ENCODE measurements around the gene MAP2K5.

MAP2K5 gene

DNA sequence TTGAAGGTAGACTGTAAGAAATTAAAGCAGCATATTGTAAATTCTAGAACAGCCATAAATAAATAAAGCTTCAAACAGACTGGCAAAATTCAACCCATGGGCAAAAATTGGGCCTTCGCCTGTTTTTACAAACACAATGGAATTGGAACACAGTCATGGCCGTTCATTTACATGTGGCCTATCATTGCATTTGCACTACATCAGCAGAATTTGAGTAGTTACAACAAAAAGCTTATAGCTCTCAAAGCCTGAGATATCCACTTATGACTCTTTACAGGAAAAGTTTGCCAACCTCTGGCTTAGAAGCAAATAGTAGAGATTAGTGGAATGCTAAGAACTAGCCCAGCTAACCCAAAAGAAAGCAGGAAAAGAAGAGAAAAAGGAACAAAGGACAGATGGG is 143.2 kb downstream of the MAP2K5 start:
- Histone ChIP-seq H3K27ac (no peak overlapping the region), H3K9me3 (ENCODE audit: low read depth, low read length) (peaks cover 10% of the 10 kb centered on the region), H3K9ac (ENCODE audit: insufficient read length) (no peak overlapping the region), H3K4me3 (no peak overlapping the region), H3K36me3 (ENCODE audit: insufficient read depth, low read length) (no peaks in the 10 kb centered on the region)
- no peak for DNase-seq (ENCODE audit: low read depth, low spot score)
- TF ChIP-seq POLR2AphosphoS5 (IDR thresholded peaks at IDR 0.05; ENCODE audit: borderline replicate concordance, low read depth, low read length) (no peak), FOXP2 (optimal IDR thresholded peaks at IDR 0.05; ENCODE audit: control extremely low read depth, extremely low read length, insufficient read depth) (no peak), EZH2 (IDR thresholded peaks at IDR 0.05) (no peak)

DNA sequence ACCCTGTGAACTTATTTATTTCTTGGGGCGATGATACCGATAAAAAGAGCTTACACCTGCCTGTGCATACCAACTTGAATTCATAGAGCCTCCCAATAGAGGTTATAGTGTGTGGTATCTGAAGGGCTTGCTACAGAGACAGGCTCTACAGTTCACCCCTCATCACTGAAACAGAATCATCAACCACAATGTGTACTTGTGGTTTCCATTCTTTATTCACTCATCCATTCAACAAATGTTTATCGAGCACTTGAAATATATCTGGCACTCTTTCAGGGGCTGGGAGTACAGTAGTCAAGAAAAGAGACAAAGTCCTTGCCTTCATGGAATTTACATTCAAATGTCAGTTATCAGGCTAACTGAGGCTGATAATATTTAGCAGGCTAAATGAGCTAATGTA is 148.4 kb downstream of the MAP2K5 start:
- TF ChIP-seq POLR2AphosphoS5 (IDR thresholded peaks at IDR 0.05; ENCODE audit: borderline replicate concordance, low read depth, low read length) = no peak
- TF ChIP-seq FOXP2 (optimal IDR thresholded peaks at IDR 0.05; ENCODE audit: control extremely low read depth, extremely low read length, insufficient read depth) = no peak
- no peak for TF ChIP-seq EZH2 (IDR thresholded peaks at IDR 0.05)
- Histone ChIP-seq H3K9me3 (ENCODE audit: low read depth, low read length) (no peaks in the 10 kb centered on the region), H3K36me3 (ENCODE audit: insufficient read depth, low read length) (0 out of 2 replicates have a peak, but pooled peaks cover 4% of the 10 kb centered on the region), H3K4me3 (no peak overlapping the region), H3K27ac (no peak overlapping the region), H3K9ac (ENCODE audit: insufficient read length) (no peak overlapping the region)
- peak; percentile 6 for DNase-seq (ENCODE audit: low read depth, low spot score)

DNA sequence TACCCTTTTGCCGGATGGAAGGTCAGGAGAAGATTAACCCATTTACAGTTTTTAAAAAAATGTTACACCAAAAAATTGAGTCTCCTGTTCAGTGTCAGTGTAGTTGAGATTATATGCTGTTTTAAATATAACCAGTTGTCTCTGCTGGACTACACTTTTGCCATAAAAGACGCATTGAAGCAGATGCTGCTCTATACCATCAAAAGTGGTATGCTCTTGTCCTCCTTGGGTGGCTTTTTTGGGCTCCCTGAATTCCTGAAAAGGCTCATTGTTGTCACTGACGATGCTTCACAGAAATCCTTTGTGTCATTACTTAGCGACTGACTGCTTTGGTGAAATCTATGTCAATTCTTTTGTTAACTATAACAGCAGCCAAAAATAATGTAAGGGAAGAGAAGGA is 148.9 kb downstream of the MAP2K5 start:
- Histone ChIP-seq H3K27ac (no peak overlapping the region), H3K9me3 (ENCODE audit: low read depth, low read length) (no peaks in the 10 kb centered on the region), H3K36me3 (ENCODE audit: insufficient read depth, low read length) (0 out of 2 replicates have a peak, but pooled peaks cover 4% of the 10 kb centered on the region), H3K4me3 (no peak overlapping the region), H3K9ac (ENCODE audit: insufficient read length) (no peak overlapping the region)
- no peak for DNase-seq (ENCODE audit: low read depth, low spot score)
- TF ChIP-seq EZH2 (IDR thresholded peaks at IDR 0.05) = no peak
- TF ChIP-seq FOXP2 (optimal IDR thresholded peaks at IDR 0.05; ENCODE audit: control extremely low read depth, extremely low read length, insufficient read depth) = no peak
- TF ChIP-seq POLR2AphosphoS5 (IDR thresholded peaks at IDR 0.05; ENCODE audit: borderline replicate concordance, low read depth, low read length) = no peak

DNA sequence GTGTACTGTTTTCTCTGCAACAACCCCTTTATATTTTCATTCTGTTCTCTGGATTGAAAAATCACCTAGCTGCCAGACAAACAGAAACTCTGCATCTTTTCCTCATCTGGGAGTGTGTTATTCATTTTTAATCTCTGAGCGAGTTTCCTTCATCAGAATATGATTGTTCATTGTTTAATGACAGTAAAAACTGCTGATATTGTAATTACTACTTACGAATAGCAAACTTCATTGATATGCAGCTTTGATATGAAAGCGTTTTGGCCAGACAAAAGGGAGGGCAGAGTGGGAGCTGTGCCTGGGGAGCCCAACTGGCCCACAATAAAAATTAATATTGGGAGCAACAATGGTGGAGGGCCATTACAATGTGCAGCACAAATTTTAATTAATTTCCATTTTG is 150.1 kb downstream of the MAP2K5 start:
- Histone ChIP-seq H3K9me3 (ENCODE audit: low read depth, low read length) (no peaks in the 10 kb centered on the region), H3K36me3 (ENCODE audit: insufficient read depth, low read length) (0 out of 2 replicates have a peak, but pooled peaks cover 4% of the 10 kb centered on the region), H3K4me3 (no peak overlapping the region), H3K27ac (no peak overlapping the region), H3K9ac (ENCODE audit: insufficient read length) (no peak overlapping the region)
- TF ChIP-seq FOXP2 (optimal IDR thresholded peaks at IDR 0.05; ENCODE audit: control extremely low read depth, extremely low read length, insufficient read depth) = no peak
- no peak for TF ChIP-seq EZH2 (IDR thresholded peaks at IDR 0.05)
- no peak for TF ChIP-seq POLR2AphosphoS5 (IDR thresholded peaks at IDR 0.05; ENCODE audit: borderline replicate concordance, low read depth, low read length)
- no peak for DNase-seq (ENCODE audit: low read depth, low spot score)

DNA sequence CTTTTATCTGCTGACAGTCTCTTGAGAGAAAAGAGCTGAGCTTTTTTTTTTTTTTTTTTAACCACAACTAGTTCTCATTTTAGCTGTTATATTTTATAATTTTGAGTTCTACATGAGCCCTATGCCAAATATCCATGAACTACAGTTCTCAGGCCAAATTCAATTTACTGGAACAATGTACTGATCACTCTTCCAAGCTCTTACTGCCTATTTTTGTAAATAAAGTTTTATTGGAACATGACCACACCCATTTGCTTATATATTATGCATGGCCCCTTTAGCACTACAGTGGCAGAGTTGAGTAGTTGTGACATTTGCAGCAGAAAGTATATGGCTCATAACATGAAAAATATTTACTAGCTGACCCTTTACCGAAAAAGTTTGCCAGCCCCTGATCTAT is 153.6 kb downstream of the MAP2K5 start:
- H3K9ac ChIP-seq (ENCODE audit: insufficient read length) = no peak overlapping the region
- peaks cover 7% of the 10 kb centered on the region; the same call in 1 of the 2 replicates for H3K36me3 ChIP-seq (ENCODE audit: insufficient read depth, low read length)
- no peak overlapping the region for H3K4me3 ChIP-seq
- H3K9me3 ChIP-seq (ENCODE audit: low read depth, low read length) = no peaks in the 10 kb centered on the region
- TF ChIP-seq EZH2 (IDR thresholded peaks at IDR 0.05) (no peak), FOXP2 (optimal IDR thresholded peaks at IDR 0.05; ENCODE audit: control extremely low read depth, extremely low read length, insufficient read depth) (no peak), POLR2AphosphoS5 (IDR thresholded peaks at IDR 0.05; ENCODE audit: borderline replicate concordance, low read depth, low read length) (no peak)
- no peak overlapping the region for H3K27ac ChIP-seq
- no peak for DNase-seq (ENCODE audit: low read depth, low spot score)

DNA sequence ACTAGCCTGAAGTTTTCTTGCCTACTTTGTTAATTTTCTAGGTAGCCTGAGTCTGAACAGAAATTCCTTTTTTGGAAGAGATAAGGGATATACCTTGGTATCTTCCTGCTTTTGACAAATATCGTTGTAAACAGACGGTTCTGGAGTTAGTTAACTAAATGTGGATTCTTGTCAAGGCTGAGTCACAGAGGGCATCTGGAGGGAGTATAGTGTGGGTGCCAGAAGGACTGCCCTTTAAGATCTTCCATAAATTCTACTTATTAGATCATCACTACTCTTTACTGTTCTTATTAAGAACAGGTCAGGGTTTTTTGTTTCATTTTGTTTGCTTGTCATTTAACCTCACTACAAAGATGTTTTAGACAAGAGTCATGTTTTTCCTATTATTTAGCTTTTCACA is 157.5 kb downstream of the MAP2K5 start:
- Histone ChIP-seq H3K36me3 (ENCODE audit: insufficient read depth, low read length) (peaks cover 3% of the 10 kb centered on the region; the same call in 1 of the 2 replicates), H3K9me3 (ENCODE audit: low read depth, low read length) (no peaks in the 10 kb centered on the region), H3K9ac (ENCODE audit: insufficient read length) (no peak overlapping the region), H3K4me3 (no peak overlapping the region), H3K27ac (no peak overlapping the region)
- no peak for TF ChIP-seq POLR2AphosphoS5 (IDR thresholded peaks at IDR 0.05; ENCODE audit: borderline replicate concordance, low read depth, low read length)
- no peak for TF ChIP-seq FOXP2 (optimal IDR thresholded peaks at IDR 0.05; ENCODE audit: control extremely low read depth, extremely low read length, insufficient read depth)
- no peak for TF ChIP-seq EZH2 (IDR thresholded peaks at IDR 0.05)
- no peak for DNase-seq (ENCODE audit: low read depth, low spot score)

DNA sequence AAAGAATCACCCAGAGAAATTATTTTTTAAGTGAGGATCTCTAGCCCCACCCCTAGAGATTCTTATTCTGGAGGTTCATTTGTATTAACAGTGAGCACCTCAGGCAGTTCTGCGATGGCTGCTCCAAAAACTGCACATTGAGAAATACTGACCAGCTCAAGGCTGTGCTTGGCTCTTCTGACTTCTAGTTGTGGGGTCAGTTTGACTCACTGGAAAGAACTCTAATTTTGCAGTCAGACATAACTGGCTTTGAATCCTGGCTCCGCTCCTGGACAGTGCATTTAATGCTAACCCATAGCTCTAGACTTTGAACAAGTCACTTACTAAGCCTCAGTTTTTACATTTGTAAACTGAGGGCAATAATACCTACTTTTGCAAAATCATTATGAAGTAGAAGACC is 159.2 kb downstream of the MAP2K5 start:
- H3K4me3 ChIP-seq = no peak overlapping the region
- no peak overlapping the region for H3K9ac ChIP-seq (ENCODE audit: insufficient read length)
- DNase-seq (ENCODE audit: low read depth, low spot score) = no peak
- no peaks in the 10 kb centered on the region for H3K9me3 ChIP-seq (ENCODE audit: low read depth, low read length)
- peaks cover 7% of the 10 kb centered on the region; the same call in 1 of the 2 replicates for H3K36me3 ChIP-seq (ENCODE audit: insufficient read depth, low read length)
- TF ChIP-seq FOXP2 (optimal IDR thresholded peaks at IDR 0.05; ENCODE audit: control extremely low read depth, extremely low read length, insufficient read depth) (no peak), EZH2 (IDR thresholded peaks at IDR 0.05) (no peak), POLR2AphosphoS5 (IDR thresholded peaks at IDR 0.05; ENCODE audit: borderline replicate concordance, low read depth, low read length) (no peak)
- H3K27ac ChIP-seq = no peak overlapping the region

DNA sequence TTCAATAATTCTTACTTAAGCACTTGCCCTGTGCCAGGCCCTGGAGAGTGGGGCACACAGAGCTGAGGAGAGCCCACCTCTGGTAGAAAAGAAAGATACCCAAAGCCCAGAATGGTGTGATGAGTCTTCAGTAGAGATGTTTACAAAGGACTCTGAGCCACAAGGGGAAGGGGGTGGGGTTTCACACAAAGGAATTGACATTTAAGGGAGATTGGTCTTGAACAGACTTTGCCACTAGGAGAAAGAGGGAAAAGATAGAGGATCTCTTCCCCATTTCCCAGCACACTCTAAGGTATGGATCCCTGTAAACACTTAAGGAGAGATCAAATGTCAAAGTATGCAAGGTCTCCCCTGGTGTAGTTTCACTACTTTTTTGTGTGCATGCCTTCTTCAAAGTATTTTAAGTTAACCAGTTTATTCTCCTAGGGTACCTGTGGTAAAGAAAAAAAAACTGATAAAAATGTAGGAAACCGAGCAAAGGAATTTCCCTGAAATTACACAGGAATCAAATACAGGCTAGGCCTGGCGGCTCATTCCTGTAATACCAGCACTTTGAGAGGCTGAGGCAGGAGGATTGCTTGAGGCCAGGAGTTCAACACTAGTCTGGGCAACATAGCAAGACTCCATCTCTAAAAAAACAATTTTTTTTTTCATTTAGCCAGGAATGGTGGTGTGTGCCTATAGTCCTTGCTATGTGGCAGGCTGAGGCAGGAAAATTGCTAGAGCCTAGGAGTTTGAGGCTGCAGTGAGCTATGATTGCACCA is 165.2 kb downstream of the MAP2K5 start:
- TF ChIP-seq POLR2AphosphoS5 (IDR thresholded peaks at IDR 0.05; ENCODE audit: borderline replicate concordance, low read depth, low read length) (no peak), FOXP2 (optimal IDR thresholded peaks at IDR 0.05; ENCODE audit: control extremely low read depth, extremely low read length, insufficient read depth) (no peak), EZH2 (IDR thresholded peaks at IDR 0.05) (no peak)
- no peak overlapping the region for H3K27ac ChIP-seq
- no peak overlapping the region for H3K9ac ChIP-seq (ENCODE audit: insufficient read length)
- no peaks in the 10 kb centered on the region for H3K9me3 ChIP-seq (ENCODE audit: low read depth, low read length)
- no peak for DNase-seq (ENCODE audit: low read depth, low spot score)
- no peak overlapping the region for H3K4me3 ChIP-seq
- 0 out of 2 replicates have a peak, but pooled peaks cover 9% of the 10 kb centered on the region for H3K36me3 ChIP-seq (ENCODE audit: insufficient read depth, low read length)

Measured in SK-N-MC (cell line).